ENCODE data around the gene RIOX2.

DNA sequence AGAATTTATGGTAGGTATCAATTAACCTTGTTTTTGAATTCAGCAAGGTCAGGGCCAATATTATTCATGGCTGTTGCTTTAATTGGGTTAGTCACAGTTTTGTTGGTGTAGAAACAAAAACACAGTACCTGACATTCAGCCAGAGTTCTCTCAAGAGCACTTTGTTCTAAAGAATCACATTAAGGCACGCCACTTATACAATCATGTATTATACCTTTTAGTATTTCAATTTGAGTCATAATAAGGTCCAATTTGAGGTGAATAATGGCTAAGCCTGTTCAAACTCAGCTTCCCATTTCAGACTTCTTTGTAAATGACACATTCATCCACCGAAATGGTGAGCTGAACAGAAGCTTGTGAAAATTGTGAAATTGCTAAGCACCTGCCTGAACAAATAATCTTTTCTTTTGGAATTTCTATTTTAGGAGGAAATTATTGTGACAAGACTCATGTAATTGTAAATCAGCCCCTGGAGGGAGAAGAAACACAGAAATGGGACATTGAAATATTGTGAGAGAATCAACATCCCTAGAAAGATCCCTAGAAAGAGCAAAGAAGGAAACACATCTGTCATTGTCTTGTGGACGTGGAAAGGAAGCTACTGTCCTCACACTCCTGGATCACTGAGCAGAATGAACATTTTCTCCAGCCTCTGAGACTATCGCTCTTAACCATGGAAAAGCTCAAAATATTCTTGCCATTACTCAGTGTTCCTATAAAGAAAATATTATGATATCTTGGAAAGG, 29.3 kb downstream of the RIOX2 start:
- TF ChIP-seq EZH2 (IDR thresholded peaks at IDR 0.05; ENCODE audit: borderline replicate concordance, low read depth, low read length, poor library complexity, severe bottlenecking), result no peak
- TF ChIP-seq, protein P1, sequence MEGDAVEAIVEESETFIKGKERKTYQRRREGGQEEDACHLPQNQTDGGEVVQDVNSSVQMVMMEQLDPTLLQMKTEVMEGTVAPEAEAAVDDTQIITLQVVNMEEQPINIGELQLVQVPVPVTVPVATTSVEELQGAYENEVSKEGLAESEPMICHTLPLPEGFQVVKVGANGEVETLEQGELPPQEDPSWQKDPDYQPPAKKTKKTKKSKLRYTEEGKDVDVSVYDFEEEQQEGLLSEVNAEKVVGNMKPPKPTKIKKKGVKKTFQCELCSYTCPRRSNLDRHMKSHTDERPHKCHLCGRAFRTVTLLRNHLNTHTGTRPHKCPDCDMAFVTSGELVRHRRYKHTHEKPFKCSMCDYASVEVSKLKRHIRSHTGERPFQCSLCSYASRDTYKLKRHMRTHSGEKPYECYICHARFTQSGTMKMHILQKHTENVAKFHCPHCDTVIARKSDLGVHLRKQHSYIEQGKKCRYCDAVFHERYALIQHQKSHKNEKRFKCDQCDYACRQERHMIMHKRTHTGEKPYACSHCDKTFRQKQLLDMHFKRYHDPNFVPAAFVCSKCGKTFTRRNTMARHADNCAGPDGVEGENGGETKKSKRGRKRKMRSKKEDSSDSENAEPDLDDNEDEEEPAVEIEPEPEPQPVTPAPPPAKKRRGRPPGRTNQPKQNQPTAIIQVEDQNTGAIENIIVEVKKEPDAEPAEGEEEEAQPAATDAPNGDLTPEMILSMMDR (conservative IDR thresholded peaks at IDR 0.05; ENCODE audit: low read depth, low read length), result no peak

Measured in A673 (cell line).